Keratinocyte (primary cell): ENCODE measurements around the gene DPF3. TPM values are rescaled to one million over a fixed set of nuclear protein-coding genes. Genes with fewer than 3 reads are reported as not detected.

Experiments
- DNase-seq: peaks from one replicate; pipeline ENCODE4 v3.0.0-alpha.2; 2011; ENCODE audit warnings: low read depth, missing footprints, low spot score
- FAIRE-seq: peaks from 2 replicates; lab custom pipeline; 2011; peaks lifted over from hg19 to GRCh38; lab: Jason Lieb, UNC
- H2AFZ ChIP-seq: 2 replicates; pipeline ENCODE4 v1.6.0; 2012; ENCODE audit warnings: low read length, control low read depth, inconsistent platforms; ENCODE audit not compliant: control insufficient read depth
- H3K27ac ChIP-seq: 2 replicates; pipeline ENCODE4 v1.5.1; 2011; ENCODE audit warnings: low read length; ENCODE audit not compliant: control insufficient read depth, insufficient read depth
- H3K27me3 ChIP-seq: 3 replicates; pipeline ENCODE4 v1.6.0; 2011; ENCODE audit warnings: low read length; ENCODE audit not compliant: control insufficient read depth, insufficient read depth; ENCODE audit errors: extremely low read depth
- H3K36me3 ChIP-seq, 2 experiments: 2 replicates in 1 of 2; 3 replicates in 1 of 2; pipeline ENCODE4 v1.5.1; 2011; ENCODE audit warnings: low read length in 2 of 2, mild to moderate bottlenecking in 1 of 2; ENCODE audit not compliant: control insufficient read depth in 2 of 2, insufficient read depth in 2 of 2; ENCODE audit errors: extremely low read depth in 1 of 2
- H3K4me1 ChIP-seq: 3 replicates; pipeline ENCODE4 v1.5.1; 2011; ENCODE audit warnings: low read length; ENCODE audit not compliant: control insufficient read depth, insufficient read depth; ENCODE audit errors: extremely low read depth
- H3K4me2 ChIP-seq: 3 replicates; pipeline ENCODE4 v1.6.0; 2011; ENCODE audit warnings: low read depth, low read length; ENCODE audit not compliant: control insufficient read depth, insufficient read depth; ENCODE audit errors: extremely low read depth
- H3K4me3 ChIP-seq, 3 experiments: fragments of 200-600 bp in 1 of 3; sonication (generic) in 1 of 3; 2 replicates in 2 of 3; 3 replicates in 1 of 3; pipeline ENCODE4 v1.5.1; 2011 to 2016; ENCODE audit warnings: low read length in 3 of 3, mild to moderate bottlenecking in 3 of 3, control low read depth in 2 of 3, inconsistent platforms in 1 of 3, low read depth in 1 of 3, mixed read lengths in 1 of 3, mixed run types in 1 of 3, moderate library complexity in 1 of 3; ENCODE audit not compliant: control insufficient read depth in 2 of 3, insufficient read depth in 2 of 3; ENCODE audit errors: extremely low read depth in 1 of 3
- H3K79me2 ChIP-seq: 2 replicates; pipeline ENCODE4 v1.6.0; 2012; ENCODE audit warnings: low read length; ENCODE audit not compliant: control insufficient read depth, insufficient read depth
- H3K9ac ChIP-seq: 3 replicates; pipeline ENCODE4 v1.6.0; 2011; ENCODE audit warnings: low read length; ENCODE audit not compliant: control insufficient read depth, insufficient read depth; ENCODE audit errors: extremely low read depth
- H3K9me1 ChIP-seq: 3 replicates; pipeline ENCODE4 v1.6.0; 2011; ENCODE audit warnings: low read length; ENCODE audit not compliant: control insufficient read depth, insufficient read depth; ENCODE audit errors: extremely low read depth
- H3K9me3 ChIP-seq: 2 replicates; pipeline ENCODE4 v1.5.1; 2012; ENCODE audit warnings: low read depth, low read length; ENCODE audit not compliant: control insufficient read depth
- H4K20me1 ChIP-seq: 3 replicates; pipeline ENCODE4 v1.6.0; 2011; ENCODE audit warnings: low read length; ENCODE audit not compliant: control insufficient read depth, insufficient read depth; ENCODE audit errors: extremely low read depth
- CTCF ChIP-seq, 3 experiments: IDR thresholded peaks in 1 of 3; conservative IDR thresholded peaks in 1 of 3; optimal IDR thresholded peaks in 1 of 3; 2 replicates in 2 of 3; 3 replicates in 1 of 3; pipeline versions ENCODE3 to v1.5.1; 2011; ENCODE audit warnings: low read length in 3 of 3, mild to moderate bottlenecking in 3 of 3, moderate library complexity in 2 of 3, control low read depth in 1 of 3, inconsistent platforms in 1 of 3; ENCODE audit not compliant: insufficient read depth in 2 of 3; ENCODE audit errors: extremely low read depth in 1 of 3
- EZH2 ChIP-seq: IDR thresholded peaks from one replicate; pipeline ENCODE4 v1.6.1; 2012; ENCODE audit warnings: inconsistent platforms, mild to moderate bottlenecking, low read length, moderate library complexity
- dilution Hi-C: fragments of 300-500 bp; cut with MboI; formaldehyde crosslinking; loops from one replicate; pipeline ENCODE4 v1.7.0; 2020; ENCODE audit warnings: low sequenced_read_pairs; ENCODE audit not compliant: extremely low pct_ligation_motif_present
- polyA plus RNA-seq, 5 experiments: library from polyadenylated mRNA; depleted of rRNA in 3 of 5; stranded (reverse) in 3 of 5; stranded (forward) in 1 of 5; unstranded in 1 of 5; fragments of >200 nt; gene quantifications; 1 replicate in 1 of 5; 2 replicates in 3 of 5; 3 replicates in 1 of 5; pipeline versions ENCODE4 v1.2.1 to v1.2.3, GENCODE V29; 2011 to 2012; ENCODE audit warnings: missing spikeins in 2 of 5, low read depth in 1 of 5, low replicate concordance in 1 of 5

DPF3 gene
- polyA plus RNA-seq, 1 donor (not counting 4 experiments of a cell fraction or from before 2014, with no cell fraction given) = 1.1 TPM

- no peaks in the 10 kb centered on the region for H3K9me1 ChIP-seq
- H2AFZ ChIP-seq = no peak overlapping the region
- no peak overlapping the region for H3K4me3 ChIP-seq
- dilution Hi-C loops = no loop called here
- TF ChIP-seq EZH2 (no peak), CTCF (optimal IDR thresholded peaks at IDR 0.05 in 1 of 3, IDR thresholded peaks at IDR 0.05 in 1 of 3, conservative IDR thresholded peaks at IDR 0.05 in 1 of 3; ENCODE audit: extremely low read depth in 1 of 3, insufficient read depth in 2 of 3, low read length in 3 of 3) (no peak)
- H3K27me3 ChIP-seq = peaks cover 3% of the 10 kb centered on the region
- no peaks in the 10 kb centered on the region for H3K36me3 ChIP-seq
- H3K4me2 ChIP-seq = no peak overlapping the region
- H3K4me1 ChIP-seq = no peaks in the 10 kb centered on the region
- no peaks in the 10 kb centered on the region for H3K9me3 ChIP-seq
- H3K9ac ChIP-seq = no peak overlapping the region
- no peaks in the 10 kb centered on the region for H3K79me2 ChIP-seq
- DNase-seq (no peak), FAIRE-seq (no peak)
- no peaks in the 10 kb centered on the region for H4K20me1 ChIP-seq
- no peak overlapping the region for H3K27ac ChIP-seq
Observed at GRCh38 chr14:72782817-72783216, 111.1 kb downstream of the DPF3 start.

GRCh38 chr14:72781561-72782508 is 112.1 kb downstream of the DPF3 start:
- no peak for FAIRE-seq
- Histone ChIP-seq H3K4me1 (no peaks in the 10 kb centered on the region), H3K27ac (no peak overlapping the region), H3K4me3 (no peak overlapping the region), H3K79me2 (no peaks in the 10 kb centered on the region), H4K20me1 (no peaks in the 10 kb centered on the region), H2AFZ (no peak overlapping the region), H3K4me2 (no peak overlapping the region), H3K9me3 (no peaks in the 10 kb centered on the region), H3K36me3 (no peaks in the 10 kb centered on the region), H3K9ac (no peak overlapping the region), H3K9me1 (no peaks in the 10 kb centered on the region), H3K27me3 (no peaks in the 10 kb centered on the region)
- dilution Hi-C loops = no loop called here
- TF ChIP-seq CTCF (optimal IDR thresholded peaks at IDR 0.05 in 1 of 3, IDR thresholded peaks at IDR 0.05 in 1 of 3, conservative IDR thresholded peaks at IDR 0.05 in 1 of 3; ENCODE audit: extremely low read depth in 1 of 3, insufficient read depth in 2 of 3, low read length in 3 of 3) = no peak
- no peak for TF ChIP-seq EZH2
- no peak for DNase-seq
